Kidney (tissue), 14 donors: ENCODE data around the gene ARHGAP22. TPM values are rescaled to one million over a fixed set of nuclear protein-coding genes. Genes with fewer than 3 reads are reported as not detected.

ENCODE experiments used
- DNase-seq, 5 donors: peaks; one replicate each; pipeline ENCODE4 v3.0.0-alpha.2; 2013 to 2020
- FAIRE-seq: peaks from 2 replicates; lab custom pipeline; 2012; peaks lifted over from hg19 to GRCh38; lab: Jason Lieb, UNC
- H3K27ac ChIP-seq, 2 donors: one replicate each; pipeline ENCODE4 v1.7.0; 2013; ENCODE audit warnings: low read depth in 2 of 2, low read length in 2 of 2, inconsistent platforms in 1 of 2
- H3K27me3 ChIP-seq: one replicate; pipeline ENCODE4 v1.7.1; 2013; ENCODE audit warnings: low read length, inconsistent platforms; ENCODE audit not compliant: control insufficient read depth, insufficient read depth
- H3K36me3 ChIP-seq, 3 donors: one replicate each; pipeline versions ENCODE4 v1.7.0 to v1.7.1; 2013; ENCODE audit warnings: low read length in 3 of 3, control low read depth in 1 of 3, inconsistent platforms in 1 of 3; ENCODE audit not compliant: insufficient read depth in 3 of 3, control insufficient read depth in 2 of 3
- H3K4me1 ChIP-seq, 3 donors: one replicate each; pipeline versions ENCODE4 v1.7.0 to v1.7.1; 2013; ENCODE audit warnings: low read length in 3 of 3, inconsistent platforms in 1 of 3, low read depth in 1 of 3; ENCODE audit not compliant: control insufficient read depth in 2 of 3, insufficient read depth in 2 of 3
- H3K4me3 ChIP-seq, 3 donors: one replicate each; pipeline versions ENCODE4 v1.7.0 to v1.8.1; 2013; ENCODE audit warnings: low read length in 3 of 3, control low read depth in 1 of 3, inconsistent platforms in 1 of 3
- H3K9ac ChIP-seq, 3 donors: one replicate each; pipeline versions ENCODE4 v1.7.0 to v1.7.1; 2013; ENCODE audit warnings: low read length in 3 of 3, control low read depth in 1 of 3, inconsistent platforms in 1 of 3
- H3K9me3 ChIP-seq, 3 donors: one replicate each; pipeline versions ENCODE4 v1.7.0 to v1.7.1; 2013; ENCODE audit warnings: low read length in 3 of 3, control low read depth in 1 of 3, inconsistent platforms in 1 of 3; ENCODE audit not compliant: control insufficient read depth in 2 of 3, insufficient read depth in 1 of 3
- intact Hi-C: fragments of 100-400 bp; cut with DNase I; formaldehyde crosslinking; loops from one replicate; pipeline ENCODE4 v1.11.1; 2022
- polyA plus RNA-seq: library from polyadenylated mRNA; stranded (reverse); fragments of 350-450 nt; fragmentation: Illumina TruSeq; extraction: RNeasy Lipid Tissue Mini Kit (QIAGEN cat#74804); gene quantifications from one replicate; pipeline ENCODE4 v1.2.3, GENCODE V29; 2014; ENCODE audit warnings: low read depth, low replicate concordance; ENCODE audit not compliant: insufficient read depth
- total RNA-seq: library from RNA; stranded (reverse); fragmentation: NEBNext Ultra II Directional; extraction: Animal tissue kit (Norgen Biotek cat#: 25700); gene quantifications from one replicate; pipeline ENCODE4 v1.2.1, GENCODE V29; 2021
- TF ChIP-seq, protein P1 (sequence below): IDR thresholded peaks from 3 replicates; pipeline ENCODE4 v1.5.1; 2012; ENCODE audit warnings: mild to moderate bottlenecking, moderate library complexity, borderline replicate concordance; ENCODE audit not compliant: insufficient read depth; ENCODE audit errors: extremely low read depth
- donor health status: control.
- donor health status: control.
- donor health status: control.
- donor health status: control.
- donor health status: control.
- donor health status: DM: yes; HTN: yes; CAD: no.
- donor health status: Normal renal cell carcinoma (clear cell type).

Gene ARHGAP22
- total and polyA plus RNA-seq, 2 donors from 2014 or later, result 0.62 to 6.6 TPM

- no peak overlapping the region for H3K4me3 ChIP-seq
- TF ChIP-seq, protein P1, sequence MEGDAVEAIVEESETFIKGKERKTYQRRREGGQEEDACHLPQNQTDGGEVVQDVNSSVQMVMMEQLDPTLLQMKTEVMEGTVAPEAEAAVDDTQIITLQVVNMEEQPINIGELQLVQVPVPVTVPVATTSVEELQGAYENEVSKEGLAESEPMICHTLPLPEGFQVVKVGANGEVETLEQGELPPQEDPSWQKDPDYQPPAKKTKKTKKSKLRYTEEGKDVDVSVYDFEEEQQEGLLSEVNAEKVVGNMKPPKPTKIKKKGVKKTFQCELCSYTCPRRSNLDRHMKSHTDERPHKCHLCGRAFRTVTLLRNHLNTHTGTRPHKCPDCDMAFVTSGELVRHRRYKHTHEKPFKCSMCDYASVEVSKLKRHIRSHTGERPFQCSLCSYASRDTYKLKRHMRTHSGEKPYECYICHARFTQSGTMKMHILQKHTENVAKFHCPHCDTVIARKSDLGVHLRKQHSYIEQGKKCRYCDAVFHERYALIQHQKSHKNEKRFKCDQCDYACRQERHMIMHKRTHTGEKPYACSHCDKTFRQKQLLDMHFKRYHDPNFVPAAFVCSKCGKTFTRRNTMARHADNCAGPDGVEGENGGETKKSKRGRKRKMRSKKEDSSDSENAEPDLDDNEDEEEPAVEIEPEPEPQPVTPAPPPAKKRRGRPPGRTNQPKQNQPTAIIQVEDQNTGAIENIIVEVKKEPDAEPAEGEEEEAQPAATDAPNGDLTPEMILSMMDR, result no peak
- H3K27ac ChIP-seq, result no peak overlapping the region
- intact Hi-C loops, result no loop called here
- DNase-seq (no peak), FAIRE-seq (no peak)
- peaks cover 0 to 9% (median 7%) of the 10 kb centered on the region in 3 donors for H3K4me1 ChIP-seq
- no peaks in the 10 kb centered on the region for H3K9me3 ChIP-seq
- no peaks in the 10 kb centered on the region for H3K36me3 ChIP-seq
- no peak overlapping the region for H3K9ac ChIP-seq
- H3K27me3 ChIP-seq, result no peaks in the 10 kb centered on the region
These were observed 205.3 kb downstream of the ARHGAP22 start for GRCh38 chr10:48399551-48399950.

GRCh38 chr10:48399056-48399541 lies 205.8 kb downstream of the ARHGAP22 start:
- Histone ChIP-seq H3K4me1 (peaks cover 0 to 9% (median 7%) of the 10 kb centered on the region in 3 donors), H3K4me3 (no peak overlapping the region), H3K27ac (no peak overlapping the region), H3K36me3 (no peaks in the 10 kb centered on the region), H3K27me3 (no peaks in the 10 kb centered on the region), H3K9me3 (no peaks in the 10 kb centered on the region), H3K9ac (no peak overlapping the region)
- intact Hi-C loops, result no loop called here
- no peak for FAIRE-seq
- TF ChIP-seq, protein P1, result no peak
- DNase-seq, result peak in 2 of 5 donors; percentile 11 to 16

DNA sequence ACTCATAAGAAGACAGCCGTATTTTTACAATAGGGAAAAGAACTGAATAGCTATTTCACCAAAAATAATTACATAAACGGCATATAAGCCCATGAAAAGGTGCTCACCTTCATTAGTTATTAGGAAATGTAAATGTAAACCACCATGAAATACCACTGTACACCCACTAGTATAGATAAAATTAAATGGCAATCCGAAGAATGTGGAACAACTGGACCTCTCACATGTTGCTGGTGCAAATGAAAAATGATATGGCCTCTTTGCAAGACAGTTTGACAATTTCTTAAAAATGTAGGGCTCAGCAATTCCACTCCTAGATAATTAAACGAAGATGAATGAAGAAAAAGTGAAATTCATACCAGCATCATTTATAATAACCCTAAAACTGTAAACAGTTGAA lies 206.6 kb downstream of the ARHGAP22 start:
- FAIRE-seq, result no peak
- no peak overlapping the region for H3K4me3 ChIP-seq
- no peaks in the 10 kb centered on the region for H3K9me3 ChIP-seq
- peaks cover 0 to 9% (median 7%) of the 10 kb centered on the region in 3 donors for H3K4me1 ChIP-seq
- intact Hi-C loops, result no loop called here
- H3K27ac ChIP-seq, result no peak overlapping the region
- no peak overlapping the region for H3K9ac ChIP-seq
- no peaks in the 10 kb centered on the region for H3K36me3 ChIP-seq
- TF ChIP-seq, protein P1, result no peak
- no peaks in the 10 kb centered on the region for H3K27me3 ChIP-seq
- no peak for DNase-seq

Other genes starting within 250 kb of the ARHGAP22 start
- gene WDFY4, start 79.8 kb upstream of the ARHGAP22 start, total RNA-seq, result 13.3 TPM
- 1.7 TPM for gene WDFY4, start 79.8 kb upstream of the ARHGAP22 start, polyA plus RNA-seq